Thoracic aorta (tissue), 2 donors: Measurements from ENCODE around the gene ROS1. TPM values are rescaled to one million over a fixed set of nuclear protein-coding genes. Genes with fewer than 3 reads are reported as not detected.

Experiments used
- ATAC-seq: fragments of 150-250 bp; one replicate; pipeline ENCODE4 v1.8.0; 2017; ENCODE audit warnings: low read depth; ENCODE audit not compliant: insufficient number of reproducible peaks, low FRiP score
- DNase-seq: peaks from one replicate; pipeline ENCODE4 v3.0.0-alpha.2; 2020; ENCODE audit warnings: low spot score
- H3K27ac ChIP-seq, 2 donors: fragments of 200-600 bp; sonication (generic); 1 replicate in 1 of 2; 2 replicates in 1 of 2; pipeline ENCODE4 v1.5.1; 2016; ENCODE audit warnings: mild to moderate bottlenecking in 2 of 2, moderate library complexity in 2 of 2
- H3K27me3 ChIP-seq: fragments of 200-600 bp; sonication (generic); replicated peaks from 2 replicates; pipeline ENCODE4 v1.6.0; 2016; ENCODE audit warnings: mild to moderate bottlenecking; ENCODE audit not compliant: insufficient read depth
- H3K36me3 ChIP-seq: fragments of 200-600 bp; sonication (generic); one replicate; pipeline ENCODE4 v1.5.1; 2016
- H3K4me1 ChIP-seq, 2 donors: fragments of 200-600 bp; sonication (generic); 1 replicate in 1 of 2; 2 replicates in 1 of 2; pipeline versions ENCODE4 v1.5.1 to v1.6.0; 2016; ENCODE audit warnings: low read depth in 2 of 2, mild to moderate bottlenecking in 1 of 2; ENCODE audit not compliant: control insufficient read depth in 1 of 2
- H3K4me3 ChIP-seq: fragments of 200-600 bp; sonication (generic); 2 replicates; pipeline ENCODE4 v1.5.1; 2016; ENCODE audit warnings: mild to moderate bottlenecking
- H3K9me3 ChIP-seq: fragments of 200-600 bp; sonication (generic); 2 replicates; pipeline ENCODE4 v1.5.1; 2016
- CTCF ChIP-seq: fragments of 200-600 bp; sonication (generic); IDR thresholded peaks from one replicate; pipeline ENCODE4 v1.5.1; 2019; ENCODE audit warnings: antibody characterized with exemption
- total RNA-seq, 2 donors: library from RNA; depleted of rRNA; stranded (reverse); fragments of >200 nt; gene quantifications; one replicate each; pipeline versions ENCODE4 v1.1.0 to v1.2.3, GENCODE V29; 2016

ROS1 gene
- total RNA-seq, 2 donors from 2014 or later = not detected

- DNase-seq (no peak), ATAC-seq (no peak)
- Histone ChIP-seq H3K9me3 (no peaks in the 10 kb centered on the region), H3K4me1 (no peaks in the 10 kb centered on the region), H3K27me3 (no peaks in the 10 kb centered on the region), H3K36me3 (no peaks in the 10 kb centered on the region), H3K27ac (no peak overlapping the region), H3K4me3 (no peak overlapping the region)
- no peak for TF ChIP-seq CTCF
These were observed 15.2 kb upstream of the ROS1 start for GRCh38 chr6:117440706-117441525.

GRCh38 chr6:117432273-117432672 lies 6.5 kb upstream of the ROS1 start:
- TF ChIP-seq CTCF = no peak
- ATAC-seq (no peak), DNase-seq (no peak)
- no peaks in the 10 kb centered on the region for H3K36me3 ChIP-seq
- no peaks in the 10 kb centered on the region for H3K9me3 ChIP-seq
- H3K27ac ChIP-seq = no peak overlapping the region
- H3K4me1 ChIP-seq = no peaks in the 10 kb centered on the region
- H3K4me3 ChIP-seq = no peak overlapping the region
- H3K27me3 ChIP-seq = no peaks in the 10 kb centered on the region

GRCh38 chr6:117423754-117424153 lies 2.0 kb downstream of the ROS1 start:
- Histone ChIP-seq H3K27ac (no peak overlapping the region), H3K36me3 (no peaks in the 10 kb centered on the region), H3K27me3 (no peaks in the 10 kb centered on the region), H3K4me1 (no peaks in the 10 kb centered on the region), H3K4me3 (no peak overlapping the region), H3K9me3 (no peaks in the 10 kb centered on the region)
- no peak for ATAC-seq
- no peak for DNase-seq
- no peak for TF ChIP-seq CTCF

- no peak overlapping the region for H3K27ac ChIP-seq
- H3K9me3 ChIP-seq = no peaks in the 10 kb centered on the region
- no peaks in the 10 kb centered on the region for H3K4me1 ChIP-seq
- DNase-seq (no peak), ATAC-seq (no peak)
- no peak for TF ChIP-seq CTCF
- no peak overlapping the region for H3K4me3 ChIP-seq
- no peaks in the 10 kb centered on the region for H3K36me3 ChIP-seq
- no peaks in the 10 kb centered on the region for H3K27me3 ChIP-seq
These were observed 7.4 kb downstream of the ROS1 start for GRCh38 chr6:117418320-117418719.

- ATAC-seq = no peak
- TF ChIP-seq CTCF = no peak
These were observed 7.9 kb downstream of the ROS1 start for GRCh38 chr6:117417851-117418250.

More at GRCh38 chr6:117417851-117418250, 7.9 kb downstream of the ROS1 start:
- Histone ChIP-seq H3K9me3 (no peaks in the 10 kb centered on the region), H3K4me3 (no peak overlapping the region), H3K4me1 (no peaks in the 10 kb centered on the region), H3K27me3 (no peaks in the 10 kb centered on the region), H3K27ac (no peak overlapping the region), H3K36me3 (no peaks in the 10 kb centered on the region)
- DNase-seq = no peak
